Activated CD8-positive, alpha-beta memory T cell treated with anti-CD3 and anti-CD28 coated beads for 36 hours (primary cell): Measurements from ENCODE around the gene SYCE1. TPM values are rescaled to one million over a fixed set of nuclear protein-coding genes. Genes with fewer than 3 reads are reported as not detected.
"Not testable (repeated sequence)": the region's sequence is repeated elsewhere in the genome, so short reads cannot be mapped to it uniquely, and the experiment has no call there.

Source experiments
- CTCF ChIA-PET: fragments of 350-600 bp; sonication (Branson Sonifier 250); formaldehyde crosslinking; loops from one replicate; lab custom pipeline; 2021; ENCODE audit warnings: antibody characterized with exemption; lab: Charles Lee
- POLR2A ChIA-PET: fragments of 350-600 bp; sonication (Branson Sonifier 250); formaldehyde crosslinking; loops from one replicate; lab custom pipeline; 2021; ENCODE audit warnings: antibody characterized with exemption; lab: Charles Lee
- total RNA-seq, 2 experiments: library from RNA; stranded (reverse); gene quantifications; one replicate each; pipeline ENCODE4 v1.2.3, GENCODE V29; 2021

The SYCE1 gene
- total RNA-seq, 2 experiments from 2014 or later = 1.3 to 1.7 TPM

- POLR2A ChIA-PET = no interaction called here
- CTCF ChIA-PET = no interaction called here
Measured at GRCh38 chr10:133567119-133567518, 1.7 kb upstream of the SYCE1 start.

DNA sequence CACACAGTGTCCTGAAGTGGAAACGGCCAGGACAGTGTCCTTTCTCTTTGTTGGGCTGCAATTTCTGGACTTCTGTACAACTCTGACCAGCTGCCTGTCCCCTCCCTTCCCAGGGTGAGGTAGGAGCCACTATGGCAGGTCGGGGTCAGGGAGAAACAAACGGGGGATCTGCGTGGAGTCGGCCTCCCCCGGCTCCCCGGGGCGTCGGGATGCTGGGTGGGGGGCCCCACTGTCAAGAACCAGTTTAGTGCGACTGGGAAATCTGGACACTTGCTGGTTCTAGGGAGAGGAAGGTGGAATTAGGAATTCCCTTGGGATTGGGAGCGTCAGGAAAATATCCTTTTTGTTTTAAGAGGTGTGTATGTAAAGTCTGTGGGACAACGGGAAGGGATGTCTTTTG, 567 bp downstream of the SYCE1 start:
- POLR2A ChIA-PET = no interaction called here

DNA sequence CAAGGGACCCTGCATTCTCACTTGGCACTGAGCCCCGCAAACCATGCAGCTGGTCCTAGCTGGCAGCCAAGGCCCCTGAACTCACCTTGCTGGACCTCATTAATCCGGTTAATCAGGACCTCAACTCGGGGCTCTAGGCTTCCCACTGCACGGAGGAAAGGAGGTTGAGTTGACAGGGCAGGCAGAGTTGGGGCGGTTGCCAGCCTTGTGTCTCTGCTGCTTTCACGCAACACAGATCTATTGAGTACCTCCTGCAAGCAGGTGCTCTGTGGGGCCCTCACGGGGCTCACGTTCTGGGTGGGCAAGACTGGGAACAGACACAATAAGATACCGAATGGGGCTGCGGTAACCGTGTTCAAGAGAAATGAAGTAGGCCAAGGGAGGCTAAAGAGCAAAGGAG, 6.2 kb downstream of the SYCE1 start:
- POLR2A ChIA-PET = no interaction called here
- CTCF ChIA-PET = no interaction called here

More for the DNA sequence above, 567 bp downstream of the SYCE1 start:
- CTCF ChIA-PET = no interaction called here

DNA sequence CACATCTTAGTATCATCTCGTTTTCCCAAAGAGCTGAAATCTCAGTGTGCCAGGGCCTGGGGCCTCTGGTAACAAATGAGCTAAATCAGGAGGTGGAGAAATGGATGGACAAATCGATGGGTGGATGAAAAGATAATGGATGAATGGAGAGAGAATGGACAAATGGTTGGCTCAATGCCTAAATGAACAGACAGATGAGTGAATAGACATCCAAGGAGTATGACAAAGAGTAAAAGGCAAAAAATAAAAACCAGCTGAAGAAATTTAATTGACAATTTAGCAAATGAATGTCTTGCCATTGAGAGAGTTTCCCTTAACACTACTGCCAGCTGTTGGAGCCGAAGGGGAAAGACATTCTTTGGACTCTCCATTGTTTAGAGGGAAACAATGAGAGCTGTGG, 8.0 kb downstream of the SYCE1 start:
- CTCF ChIA-PET = no interaction called here
- POLR2A ChIA-PET = no interaction called here

- POLR2A ChIA-PET = no interaction called here
- CTCF ChIA-PET = no interaction called here
Measured at GRCh38 chr10:133555521-133555920, 9.9 kb downstream of the SYCE1 start.

GRCh38 chr10:133554600-133554999, 10.8 kb downstream of the SYCE1 start:
- CTCF ChIA-PET = no interaction called here
- POLR2A ChIA-PET = no interaction called here

DNA sequence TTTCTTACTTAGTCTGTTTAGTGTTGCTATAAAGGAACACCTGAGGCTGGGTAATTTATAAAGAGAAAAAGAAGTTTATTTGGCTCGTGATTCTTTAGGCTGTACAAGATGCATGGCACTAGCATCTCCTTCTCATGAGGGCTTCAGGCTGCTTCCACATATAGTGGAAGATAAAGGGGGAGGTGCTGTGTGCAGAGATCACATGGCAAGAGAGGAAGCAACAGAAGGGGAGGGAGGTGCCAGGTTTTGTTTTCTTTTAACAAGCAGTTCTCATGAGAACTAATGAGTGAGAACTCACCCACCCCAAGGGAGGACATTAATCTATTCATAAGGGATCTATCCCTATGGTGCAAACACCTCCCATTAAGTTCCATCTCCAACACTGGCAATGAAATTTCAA, 20.9 kb downstream of the SYCE1 start:
- POLR2A ChIA-PET = no interaction called here
- CTCF ChIA-PET = no interaction called here

- POLR2A ChIA-PET, CTCF ChIA-PET: not testable (repeated sequence)
Measured at GRCh38 chr10:133541441-133541975, 23.9 kb downstream of the SYCE1 start.

DNA sequence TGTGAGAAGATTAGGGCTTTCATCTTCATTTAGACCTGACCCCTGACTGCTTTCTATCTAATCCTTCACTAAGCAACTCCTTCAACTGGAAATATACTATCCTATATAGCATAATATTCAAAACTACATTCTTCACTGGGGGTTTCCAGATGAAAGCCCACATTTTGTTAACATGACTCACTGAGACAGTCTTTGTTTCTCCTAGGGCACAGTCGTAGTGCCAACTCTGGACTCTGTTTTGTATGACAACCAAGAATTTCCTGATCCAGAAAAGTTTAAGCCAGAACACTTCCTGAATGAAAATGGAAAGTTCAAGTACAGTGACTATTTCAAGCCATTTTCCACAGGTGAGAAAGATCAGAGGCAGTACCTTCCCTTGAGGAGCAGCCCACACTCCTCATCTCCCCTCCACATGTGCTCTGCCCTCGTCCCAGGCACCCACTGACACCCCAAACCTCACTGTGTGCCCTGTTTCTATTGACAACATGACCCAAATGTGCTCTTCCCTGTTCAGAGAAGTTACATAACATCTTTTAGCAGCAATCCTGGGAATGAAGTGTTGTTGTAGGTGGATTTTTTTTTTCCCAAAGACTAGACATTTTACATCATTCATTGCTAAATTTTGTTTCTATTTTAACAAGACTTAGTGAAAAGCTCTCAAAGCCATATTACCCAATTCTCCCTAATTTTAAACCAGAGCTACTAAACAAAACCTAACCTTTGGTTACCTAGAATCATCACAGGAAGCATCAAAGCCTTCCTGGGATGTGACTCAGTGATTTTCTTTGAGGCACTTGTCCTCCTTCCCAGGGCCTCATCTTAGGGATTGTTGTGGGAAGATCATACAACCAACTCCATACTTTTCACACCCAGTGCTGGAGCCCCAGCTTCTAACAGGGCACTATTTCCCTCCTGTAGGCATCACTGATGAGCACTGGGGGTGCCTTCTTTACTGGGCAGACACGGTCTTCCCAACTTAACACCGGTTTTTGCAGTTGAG, 27.5 kb downstream of the SYCE1 start:
- ChIA-PET POLR2A (no interaction called here), CTCF (no interaction called here)

GRCh38 chr10:133536198-133536597, 29.2 kb downstream of the SYCE1 start:
- CTCF ChIA-PET = no interaction called here
- POLR2A ChIA-PET = no interaction called here

DNA sequence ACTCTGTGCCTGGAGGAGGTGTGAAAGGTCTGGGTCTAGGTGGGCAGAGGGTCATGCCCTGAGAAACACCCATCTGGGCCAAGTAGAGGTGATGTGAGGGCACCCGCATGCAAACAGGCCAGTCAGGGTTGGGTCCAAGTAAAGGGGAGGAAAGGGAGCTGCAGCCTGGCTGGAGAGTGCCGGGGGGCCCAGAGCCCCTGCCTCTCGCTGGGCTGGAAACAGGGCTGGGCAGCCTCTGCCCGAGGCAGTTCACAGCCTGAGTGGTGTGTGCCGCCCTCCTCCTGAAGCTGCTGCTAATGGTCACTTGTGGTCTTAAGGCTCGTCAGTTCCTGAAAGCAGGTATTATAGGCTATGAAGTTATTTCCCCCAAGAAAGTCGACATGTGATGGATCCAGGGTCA, 31.0 kb downstream of the SYCE1 start:
- POLR2A ChIA-PET = no interaction called here
- CTCF ChIA-PET = interaction anchor here (0.8 kb wide), 1 partner anchor 96 kb away, joined by 3 read pairs; no protein-coding TSS in a partner anchor

DNA sequence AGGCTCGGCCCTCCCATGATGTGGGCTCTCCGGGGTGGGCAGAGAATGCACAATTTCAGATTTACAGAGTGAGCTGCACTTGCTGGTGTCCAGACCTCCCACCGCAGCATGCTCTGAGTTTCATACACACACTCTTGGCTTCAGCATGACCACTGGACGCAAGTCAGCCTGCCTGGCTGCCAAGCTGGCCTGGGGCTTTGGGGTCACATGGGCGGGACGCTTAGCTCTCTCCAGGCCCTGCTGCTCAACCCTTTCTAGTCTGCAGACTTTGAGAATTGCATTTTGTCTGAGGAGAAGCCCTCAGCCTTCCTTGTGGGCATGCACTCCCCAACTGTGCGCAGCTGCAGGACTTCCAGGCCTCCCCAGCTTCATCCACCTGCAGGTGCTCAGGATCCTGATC, 32.5 kb downstream of the SYCE1 start:
- POLR2A ChIA-PET = no interaction called here
- CTCF ChIA-PET = no interaction called here

DNA sequence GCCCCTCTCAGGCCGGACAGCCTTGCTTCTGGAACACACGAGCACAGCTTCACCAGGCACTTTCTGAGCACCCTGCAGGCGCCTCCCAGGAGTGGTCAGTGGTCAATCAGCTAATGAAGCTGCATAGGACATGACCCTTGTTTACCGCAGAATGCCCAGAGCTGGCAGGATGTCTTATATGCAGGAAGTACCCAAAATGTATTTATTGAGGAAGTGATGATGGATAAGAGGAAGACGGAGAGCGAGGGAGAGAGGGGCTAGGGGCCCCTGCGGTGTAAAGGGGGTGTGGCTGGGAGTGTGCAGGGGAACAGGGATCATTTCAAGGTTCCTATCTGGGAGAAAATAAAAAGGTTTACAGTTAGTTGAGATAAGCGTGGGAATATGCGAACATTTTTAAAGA, 34.9 kb downstream of the SYCE1 start:
- POLR2A ChIA-PET = no interaction called here
- CTCF ChIA-PET = interaction anchor here (1.0 kb wide), 1 partner anchor 10 kb away, joined by 3 read pairs; no protein-coding TSS in a partner anchor

DNA sequence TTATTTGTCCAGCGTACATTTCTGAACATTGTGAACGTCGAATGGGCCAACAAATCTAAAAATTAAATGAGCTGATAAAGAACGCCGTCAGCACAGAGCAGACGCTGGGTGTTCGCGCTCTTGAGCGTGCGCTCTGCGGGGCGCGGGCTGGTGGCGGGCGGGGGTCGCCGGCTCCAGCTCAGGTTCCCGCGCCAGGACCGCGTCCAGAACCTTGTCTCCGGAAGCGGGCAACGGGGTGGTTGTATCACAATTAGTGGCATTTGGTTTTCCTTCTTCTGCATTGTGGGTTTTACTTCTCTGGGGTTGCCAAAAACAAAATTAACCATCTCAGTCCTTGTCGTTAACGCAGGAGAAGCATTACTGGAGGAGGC, 35.8 kb downstream of the SYCE1 start:
- POLR2A ChIA-PET = no interaction called here
- CTCF ChIA-PET = no interaction called here

DNA sequence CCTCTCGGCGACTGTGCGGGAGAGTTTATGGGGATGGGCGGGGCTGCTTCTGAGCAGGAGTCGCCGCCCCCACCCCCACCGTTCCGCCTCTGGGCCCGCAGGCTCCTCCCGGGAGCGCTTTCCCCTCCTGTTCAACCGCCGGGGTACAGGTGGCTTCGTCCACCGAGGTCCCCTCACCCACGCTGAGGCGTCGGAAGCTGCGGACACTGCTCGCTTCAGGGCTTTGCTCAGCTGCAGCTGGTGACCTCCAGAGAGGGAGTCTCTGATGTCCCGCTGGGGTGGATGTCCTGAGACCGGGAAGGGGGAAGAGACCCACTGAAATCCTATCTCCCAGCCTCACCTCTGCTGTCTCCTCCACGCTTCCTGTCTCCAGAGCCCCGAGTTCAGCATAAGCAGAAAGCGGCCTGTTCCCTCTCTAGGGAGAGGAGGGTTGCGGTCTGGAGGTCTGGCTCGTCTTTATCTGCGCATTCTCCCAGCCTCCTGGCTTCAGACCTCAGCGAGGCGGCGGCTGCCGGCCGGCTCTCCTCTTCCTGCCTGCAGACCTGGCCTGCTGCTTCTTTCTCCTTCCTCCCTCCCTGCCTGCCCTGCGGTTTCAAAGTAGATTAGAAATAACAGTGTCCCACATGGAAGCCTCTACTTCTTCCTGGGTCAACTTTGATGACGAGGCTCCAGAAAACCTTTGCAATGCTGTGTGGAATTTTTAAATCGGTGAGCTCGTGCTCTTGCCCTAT, 36.4 kb downstream of the SYCE1 start:
- POLR2A ChIA-PET = no interaction called here
- CTCF ChIA-PET = no interaction called here

- CTCF ChIA-PET = no interaction called here
Measured at GRCh38 chr10:133528296-133528844, 37.0 kb downstream of the SYCE1 start.

GRCh38 chr10:133527771-133528271, 37.6 kb downstream of the SYCE1 start:
- ChIA-PET CTCF (no interaction called here), POLR2A (no interaction called here)

More at GRCh38 chr10:133528296-133528844, 37.0 kb downstream of the SYCE1 start:
- POLR2A ChIA-PET = no interaction called here

DNA sequence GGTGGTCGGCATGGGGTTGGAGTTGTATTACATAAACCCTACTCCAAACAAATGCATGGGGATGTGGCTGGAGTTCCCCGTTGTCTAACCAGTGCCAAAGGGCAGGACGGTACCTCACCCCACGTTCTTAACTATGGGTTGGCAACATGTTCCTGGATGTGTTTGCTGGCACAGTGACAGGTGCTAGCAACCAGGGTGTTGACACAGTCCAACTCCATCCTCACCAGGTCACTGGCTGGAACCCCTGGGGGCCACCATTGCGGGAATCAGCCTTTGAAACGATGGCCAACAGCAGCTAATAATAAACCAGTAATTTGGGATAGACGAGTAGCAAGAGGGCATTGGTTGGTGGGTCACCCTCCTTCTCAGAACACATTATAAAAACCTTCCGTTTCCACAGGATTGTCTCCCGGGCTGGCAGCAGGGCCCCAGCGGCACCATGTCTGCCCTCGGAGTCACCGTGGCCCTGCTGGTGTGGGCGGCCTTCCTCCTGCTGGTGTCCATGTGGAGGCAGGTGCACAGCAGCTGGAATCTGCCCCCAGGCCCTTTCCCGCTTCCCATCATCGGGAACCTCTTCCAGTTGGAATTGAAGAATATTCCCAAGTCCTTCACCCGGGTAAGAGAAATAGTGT, 38.3 kb downstream of the SYCE1 start, which contains the start of gene CYP2E1:
Gene CYP2E1 (plus strand): TSS at position 407 of the 632 bp plus-strand sequence. CDS start 33 bp downstream, at position 440.
- ChIA-PET POLR2A (no interaction called here), CTCF (interaction anchor here (0.5 kb wide), 1 partner anchor 16 kb away, joined by 3 read pairs; no protein-coding TSS in a partner anchor)

DNA sequence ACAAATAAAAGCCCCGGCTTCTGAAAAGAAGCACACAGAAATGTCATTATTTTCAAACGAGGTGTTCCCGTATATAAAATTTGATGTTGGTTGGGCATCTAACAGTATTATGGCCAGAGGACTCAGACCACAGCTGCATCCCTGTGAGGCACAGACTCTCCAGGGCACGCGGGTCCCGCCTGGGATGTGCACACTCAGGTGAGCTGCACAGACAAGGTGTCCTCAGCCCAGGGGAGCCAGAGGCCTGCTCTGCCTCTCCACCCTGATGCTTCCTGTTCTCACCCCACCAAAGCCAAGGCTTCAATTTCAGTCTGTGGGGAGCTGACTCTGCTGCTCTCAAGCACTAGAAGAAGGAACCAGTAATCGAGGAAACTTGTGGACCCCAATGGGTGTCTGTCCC, 39.9 kb downstream of the SYCE1 start:
- ChIA-PET POLR2A (no interaction called here), CTCF (no interaction called here)
